GM23338 (cell line): ENCODE results near the gene RARRES2. TPM values are rescaled to one million over a fixed set of nuclear protein-coding genes. Genes with fewer than 3 reads are reported as not detected.
"Not testable (repeated sequence)": the region's sequence is repeated elsewhere in the genome, so short reads cannot be mapped to it uniquely, and the experiment has no call there.

Experiments used
- ATAC-seq: fragments of 200-7000 bp; cut with Tn5 transposase; 3 replicates; pipeline ENCODE4 v1.9.1; 2020
- DNase-seq: peaks from one replicate; pipeline ENCODE4 v3.0.0-alpha.2; 2015; ENCODE audit warnings: low spot score
- H2AFZ ChIP-seq: fragments of 200-600 bp; sonication (generic); 2 replicates; pipeline ENCODE4 v1.8.0; 2016; ENCODE audit warnings: antibody characterized with exemption, mild to moderate bottlenecking, moderate library complexity
- H3F3A ChIP-seq: fragments of 200-600 bp; sonication (generic); replicated peaks from 2 replicates; pipeline ENCODE4 v1.8.0; 2017; ENCODE audit warnings: antibody characterized with exemption, mixed run types, low read depth
- H3K27ac ChIP-seq: fragments of 200-600 bp; sonication (generic); 2 replicates; pipeline ENCODE4 v1.6.1; 2016; ENCODE audit warnings: low read depth
- H3K27me3 ChIP-seq: fragments of 200-600 bp; sonication (generic); 2 replicates; pipeline ENCODE4 v1.8.0; 2016; ENCODE audit warnings: mild to moderate bottlenecking, mixed run types, moderate library complexity; ENCODE audit not compliant: insufficient read depth
- H3K36me3 ChIP-seq: fragments of 200-600 bp; sonication (generic); 2 replicates; pipeline ENCODE4 v1.8.0; 2016; ENCODE audit warnings: mild to moderate bottlenecking; ENCODE audit not compliant: insufficient read depth
- H3K4me1 ChIP-seq: fragments of 200-600 bp; sonication (generic); 2 replicates; pipeline ENCODE4 v1.8.0; 2016; ENCODE audit warnings: mild to moderate bottlenecking, moderate library complexity; ENCODE audit not compliant: insufficient read depth
- H3K4me2 ChIP-seq: fragments of 200-600 bp; sonication (generic); 2 replicates; pipeline ENCODE4 v1.7.1; 2017; ENCODE audit warnings: mixed run types
- H3K4me3 ChIP-seq: fragments of 200-600 bp; sonication (generic); 2 replicates; pipeline ENCODE4 v1.6.1; 2016; ENCODE audit warnings: mixed run types
- H3K79me2 ChIP-seq: fragments of 200-600 bp; sonication (generic); replicated peaks from 2 replicates; pipeline ENCODE4 v1.8.0; 2017; ENCODE audit warnings: mild to moderate bottlenecking; ENCODE audit not compliant: insufficient read depth
- H3K9me2 ChIP-seq: fragments of 200-600 bp; sonication (generic); 2 replicates; pipeline ENCODE4 v1.8.0; 2017; ENCODE audit not compliant: insufficient read depth
- H4K20me1 ChIP-seq: fragments of 200-600 bp; sonication (generic); replicated peaks from 2 replicates; pipeline ENCODE4 v1.8.0; 2017; ENCODE audit warnings: mild to moderate bottlenecking; ENCODE audit not compliant: insufficient read depth
- H3K27ac Mint-ChIP-seq: 2 replicates; pipeline ENCODE4 v1.8.0; 2020; ENCODE audit warnings: inconsistent platforms, mild to moderate bottlenecking, moderate library complexity, mixed read lengths
- H3K27me3 Mint-ChIP-seq: 3 replicates; pipeline ENCODE4 v1.8.0; 2022; ENCODE audit warnings: low read depth, mild to moderate bottlenecking, moderate library complexity, mixed read lengths, inconsistent platforms; ENCODE audit not compliant: insufficient read depth, poor library complexity
- H3K36me3 Mint-ChIP-seq: 3 replicates; pipeline ENCODE4 v1.8.0; 2021; ENCODE audit warnings: low read depth, mild to moderate bottlenecking, inconsistent platforms, moderate library complexity, mixed read lengths
- H3K4me1 Mint-ChIP-seq: 3 replicates; pipeline ENCODE4 v1.8.0; 2020; ENCODE audit warnings: mild to moderate bottlenecking, inconsistent platforms, mixed read lengths
- H3K4me3 Mint-ChIP-seq: 3 replicates; pipeline ENCODE4 v1.8.0; 2021; ENCODE audit warnings: moderate library complexity, mild to moderate bottlenecking, inconsistent platforms, mixed read lengths
- H3K9me3 Mint-ChIP-seq: 3 replicates; pipeline ENCODE4 v1.8.0; 2020; ENCODE audit warnings: moderate library complexity, mild to moderate bottlenecking, inconsistent platforms, mixed read lengths
- JUNB ChIP-seq: IDR thresholded peaks from one replicate; pipeline ENCODE4 v1.6.1; 2016; ENCODE audit warnings: antibody characterized with exemption; ENCODE audit not compliant: unreplicated experiment
- STAT1 ChIP-seq: IDR thresholded peaks from one replicate; pipeline ENCODE4 v1.6.1; 2016; ENCODE audit warnings: antibody characterized with exemption; ENCODE audit not compliant: unreplicated experiment
- polyA plus RNA-seq: library from polyadenylated mRNA; unstranded; fragments of >200 nt; fragmentation: Nextera tagmentation; extraction: Ambion mirVana; gene quantifications from 2 replicates; pipeline ENCODE4 v1.2.1, GENCODE V29; 2016
- total RNA-seq: library from RNA; depleted of rRNA; stranded (reverse); fragments of >200 nt; shearing (Covaris generic); gene quantifications from 2 replicates; pipeline ENCODE4 v1.2.3, GENCODE V29; 2014

RARRES2 gene
- total and polyA plus RNA-seq, 2 experiments from 2014 or later, result 169 to 314 TPM

DNA sequence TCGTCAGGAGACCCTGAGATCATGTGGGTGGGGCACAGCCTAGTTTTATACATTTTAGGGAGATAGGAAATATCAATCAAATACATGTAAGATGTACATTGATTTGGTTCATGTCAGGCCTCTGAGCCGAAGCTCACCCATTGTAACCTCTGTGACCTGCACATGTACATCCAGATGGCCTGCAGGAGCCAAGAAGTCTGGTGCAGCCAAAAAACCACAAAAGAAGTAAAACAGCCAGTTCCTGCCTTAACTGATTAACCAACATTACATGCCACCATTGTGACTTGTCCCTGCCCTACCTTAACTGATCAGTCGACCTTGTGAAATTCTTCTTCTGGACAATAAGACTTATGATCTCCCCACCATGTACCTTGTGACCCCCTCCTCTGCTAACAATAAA, 34.3 kb downstream of the RARRES2 start:
- no peaks in the 10 kb centered on the region for H3K9me2 ChIP-seq
- H3K36me3 Mint-ChIP-seq, result peaks cover 13% of the 10 kb centered on the region
- no peak overlapping the region for H3K4me3 Mint-ChIP-seq
- peaks cover 7% of the 10 kb centered on the region for H3K4me1 ChIP-seq
- H3K4me1 Mint-ChIP-seq, result peaks cover 7% of the 10 kb centered on the region
- no peak for DNase-seq
- 0 out of 2 replicates have a peak, but pooled peaks cover 3% of the 10 kb centered on the region for H3K27me3 ChIP-seq
- peaks cover 21% of the 10 kb centered on the region for H3K9me3 Mint-ChIP-seq
- H3K36me3 ChIP-seq, result no peaks in the 10 kb centered on the region
- no peak overlapping the region for H3K4me3 ChIP-seq
- no peaks in the 10 kb centered on the region for H3F3A ChIP-seq
- no peak overlapping the region for H3K4me2 ChIP-seq
- H3K79me2 ChIP-seq, result no peaks in the 10 kb centered on the region
- no peaks in the 10 kb centered on the region for H4K20me1 ChIP-seq
- TF ChIP-seq JUNB (no peak), STAT1 (no peak)
- no peak overlapping the region for H2AFZ ChIP-seq
- no peak overlapping the region for H3K27ac ChIP-seq
- ATAC-seq, result no peak
- H3K27me3 Mint-ChIP-seq, result peaks cover 25% of the 10 kb centered on the region
- no peak overlapping the region for H3K27ac Mint-ChIP-seq

DNA sequence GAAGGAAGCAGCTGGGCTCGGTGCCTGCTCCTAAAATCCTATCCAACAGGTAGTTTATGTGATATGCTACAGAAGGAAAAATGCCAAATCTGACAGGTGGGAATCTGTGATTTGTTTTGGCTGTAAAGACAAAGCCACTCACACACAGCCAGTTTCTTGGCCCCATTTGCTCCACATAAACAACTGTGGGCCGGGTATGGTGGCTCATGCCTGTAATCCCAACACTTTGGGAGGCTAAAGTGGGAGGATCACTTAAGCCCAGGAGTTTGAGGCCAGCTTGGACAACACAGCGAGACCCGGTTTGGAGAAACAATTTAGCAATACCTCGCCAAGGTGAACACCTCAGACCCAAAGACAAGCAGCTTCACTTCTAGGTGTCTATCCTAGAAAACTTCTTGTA, 35.1 kb downstream of the RARRES2 start:
- not testable (repeated sequence) for H3K9me2 ChIP-seq, H3K4me1 ChIP-seq, H4K20me1 ChIP-seq, H2AFZ ChIP-seq, H3K27ac Mint-ChIP-seq, H3F3A ChIP-seq, H3K27ac ChIP-seq, H3K4me3 Mint-ChIP-seq, H3K4me3 ChIP-seq, H3K27me3 ChIP-seq, H3K36me3 ChIP-seq, H3K4me2 ChIP-seq, DNase-seq, H3K4me1 Mint-ChIP-seq, ATAC-seq, H3K79me2 ChIP-seq
- Mint-ChIP-seq H3K9me3 (peaks cover 21% of the 10 kb centered on the region), H3K36me3 (peaks cover 13% of the 10 kb centered on the region), H3K27me3 (peaks cover 25% of the 10 kb centered on the region)

DNA sequence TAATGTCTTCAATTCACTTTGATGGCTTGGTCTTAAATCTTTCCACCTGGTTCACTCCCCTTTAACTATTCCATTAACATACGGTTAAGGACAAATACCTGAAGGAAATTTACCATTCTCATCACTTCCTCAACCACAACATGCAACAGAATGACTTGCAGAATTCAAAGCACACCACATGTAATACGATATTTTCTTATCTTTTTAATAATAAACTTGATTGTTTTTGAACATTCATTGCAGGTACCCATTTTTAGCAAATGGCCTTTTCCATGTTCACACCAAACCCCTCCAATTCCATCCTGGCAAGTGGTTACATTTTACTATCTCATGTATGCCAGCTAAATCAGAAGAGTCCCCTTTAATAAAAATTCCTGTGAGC, 35.5 kb downstream of the RARRES2 start:
- H3K9me2 ChIP-seq, H3K4me3 Mint-ChIP-seq, H3K4me3 ChIP-seq, H3K4me1 ChIP-seq, DNase-seq, H2AFZ ChIP-seq, H3K79me2 ChIP-seq, H3F3A ChIP-seq, ATAC-seq, H3K27ac Mint-ChIP-seq, H3K27me3 ChIP-seq, H4K20me1 ChIP-seq, H3K4me1 Mint-ChIP-seq, H3K27ac ChIP-seq, H3K4me2 ChIP-seq, H3K36me3 ChIP-seq: not testable (repeated sequence)
- H3K27me3 Mint-ChIP-seq, result peaks cover 25% of the 10 kb centered on the region
- H3K36me3 Mint-ChIP-seq, result peaks cover 13% of the 10 kb centered on the region
- H3K9me3 Mint-ChIP-seq, result peaks cover 21% of the 10 kb centered on the region

DNA sequence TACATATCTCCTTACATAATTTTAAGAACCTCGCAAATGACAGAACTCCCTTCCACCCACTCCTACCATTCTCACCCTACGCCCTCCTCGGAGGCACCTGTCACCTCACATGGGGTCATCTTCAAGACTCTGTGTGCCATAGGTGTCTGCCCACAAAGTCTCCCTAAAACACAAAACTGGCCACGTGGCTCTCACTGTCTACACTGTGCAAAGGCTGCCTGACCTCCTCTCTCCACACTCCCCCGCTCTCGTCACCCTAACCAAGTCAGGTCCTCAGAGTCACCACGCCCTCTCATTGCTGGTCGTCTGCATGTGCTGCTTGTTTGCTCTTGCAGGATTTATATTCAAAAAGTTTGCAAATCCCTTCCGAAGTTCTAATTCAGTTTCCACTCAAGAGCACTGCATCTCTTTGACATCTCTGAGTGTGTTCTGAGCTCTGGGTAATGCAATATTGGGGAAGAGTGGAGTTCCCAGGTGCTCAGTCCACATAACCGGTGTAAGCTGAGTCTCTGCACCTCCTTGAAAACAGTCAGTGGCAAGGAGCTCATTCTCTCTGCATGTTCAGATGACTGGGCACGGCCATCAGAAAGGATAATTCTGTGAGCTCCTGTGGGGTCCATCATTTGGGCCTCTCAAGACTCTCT, 36.0 kb downstream of the RARRES2 start:
- not testable (repeated sequence) for H3K4me1 Mint-ChIP-seq, H3K4me3 Mint-ChIP-seq, H3K27ac Mint-ChIP-seq, ATAC-seq, H3F3A ChIP-seq, H3K4me3 ChIP-seq, H3K27ac ChIP-seq, DNase-seq, H2AFZ ChIP-seq, H3K36me3 ChIP-seq, H3K27me3 ChIP-seq, H3K4me2 ChIP-seq, H3K79me2 ChIP-seq, H3K4me1 ChIP-seq, H3K9me2 ChIP-seq, H4K20me1 ChIP-seq
- H3K9me3 Mint-ChIP-seq, result peaks cover 21% of the 10 kb centered on the region
- H3K36me3 Mint-ChIP-seq, result peaks cover 13% of the 10 kb centered on the region
- peaks cover 25% of the 10 kb centered on the region for H3K27me3 Mint-ChIP-seq

DNA sequence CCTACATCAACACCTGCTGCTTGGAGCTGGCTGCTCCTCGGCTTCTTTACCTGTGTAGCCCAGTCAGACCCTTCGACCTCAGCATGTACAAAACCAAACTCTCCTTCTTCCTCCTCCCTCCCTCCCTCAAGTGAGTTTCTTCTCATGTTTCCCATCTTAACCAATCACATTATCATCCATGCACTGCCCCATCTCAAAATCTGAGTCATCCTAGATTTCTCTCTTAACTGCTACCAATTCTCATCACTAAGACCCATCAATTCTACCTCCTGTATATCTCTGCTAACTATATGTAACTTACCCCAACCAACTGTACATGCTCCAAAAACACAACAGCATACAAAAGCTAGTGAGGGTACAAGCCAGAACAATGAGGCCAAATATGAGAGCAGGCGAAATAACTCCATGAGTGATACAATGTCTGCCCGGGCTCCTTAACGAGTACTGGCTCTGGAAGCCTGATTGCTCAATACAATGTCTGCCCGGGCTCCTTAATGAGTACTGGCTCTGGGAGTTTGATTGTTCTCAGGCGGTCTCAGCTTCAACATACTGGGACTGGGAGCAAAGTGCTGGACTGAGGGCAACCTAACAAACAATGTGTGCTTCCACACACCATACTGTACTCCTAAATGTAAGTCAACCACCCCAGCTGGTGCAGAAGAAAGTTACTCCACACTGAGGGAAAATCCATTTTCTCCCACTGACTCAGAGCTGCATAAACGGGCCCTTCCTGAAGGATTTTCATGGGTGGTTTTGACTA, 36.8 kb downstream of the RARRES2 start:
- not testable (repeated sequence) for H3K27ac Mint-ChIP-seq, H3K4me3 ChIP-seq, H3K4me1 Mint-ChIP-seq, H3K4me1 ChIP-seq, H3F3A ChIP-seq, ATAC-seq, H3K36me3 ChIP-seq, H3K27me3 ChIP-seq, H2AFZ ChIP-seq, H4K20me1 ChIP-seq, H3K79me2 ChIP-seq, DNase-seq, H3K4me3 Mint-ChIP-seq, H3K4me2 ChIP-seq, H3K9me2 ChIP-seq, H3K27ac ChIP-seq
- peaks cover 21% of the 10 kb centered on the region for H3K9me3 Mint-ChIP-seq
- peaks cover 13% of the 10 kb centered on the region for H3K36me3 Mint-ChIP-seq
- H3K27me3 Mint-ChIP-seq, result peaks cover 25% of the 10 kb centered on the region

DNA sequence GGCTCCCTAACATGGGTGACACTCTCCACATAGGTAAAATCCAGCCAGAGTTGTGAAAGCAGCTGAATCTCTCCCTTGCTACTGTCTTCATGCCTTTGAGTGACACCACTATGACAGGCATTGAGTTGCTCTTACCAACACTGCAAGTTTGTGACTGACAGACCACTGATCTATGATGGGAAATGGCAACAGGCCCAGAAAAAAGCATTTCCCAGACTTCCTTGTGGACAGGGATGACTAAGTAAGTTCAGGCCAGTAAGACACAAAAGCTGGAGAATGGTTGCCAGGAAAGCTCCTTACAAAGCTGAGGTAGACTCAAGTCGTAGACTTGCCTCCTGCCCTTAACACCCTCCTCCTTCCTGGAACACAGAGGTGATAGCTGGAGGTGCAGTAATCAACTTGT, 38.5 kb downstream of the RARRES2 start:
- H3K4me1 Mint-ChIP-seq, H2AFZ ChIP-seq, H3K4me3 ChIP-seq, H3K36me3 ChIP-seq, H3K9me2 ChIP-seq, DNase-seq, ATAC-seq, H3K4me1 ChIP-seq, H3K27ac Mint-ChIP-seq, H3K36me3 Mint-ChIP-seq, H3K79me2 ChIP-seq, H3K27me3 Mint-ChIP-seq, H3K4me2 ChIP-seq, H3F3A ChIP-seq, H3K4me3 Mint-ChIP-seq, H3K27ac ChIP-seq, H4K20me1 ChIP-seq, H3K27me3 ChIP-seq: not testable (repeated sequence)
- H3K9me3 Mint-ChIP-seq, result peaks cover 11% of the 10 kb centered on the region
